ENCODE results near the gene RBPMS2.

The RBPMS2 gene

DNA sequence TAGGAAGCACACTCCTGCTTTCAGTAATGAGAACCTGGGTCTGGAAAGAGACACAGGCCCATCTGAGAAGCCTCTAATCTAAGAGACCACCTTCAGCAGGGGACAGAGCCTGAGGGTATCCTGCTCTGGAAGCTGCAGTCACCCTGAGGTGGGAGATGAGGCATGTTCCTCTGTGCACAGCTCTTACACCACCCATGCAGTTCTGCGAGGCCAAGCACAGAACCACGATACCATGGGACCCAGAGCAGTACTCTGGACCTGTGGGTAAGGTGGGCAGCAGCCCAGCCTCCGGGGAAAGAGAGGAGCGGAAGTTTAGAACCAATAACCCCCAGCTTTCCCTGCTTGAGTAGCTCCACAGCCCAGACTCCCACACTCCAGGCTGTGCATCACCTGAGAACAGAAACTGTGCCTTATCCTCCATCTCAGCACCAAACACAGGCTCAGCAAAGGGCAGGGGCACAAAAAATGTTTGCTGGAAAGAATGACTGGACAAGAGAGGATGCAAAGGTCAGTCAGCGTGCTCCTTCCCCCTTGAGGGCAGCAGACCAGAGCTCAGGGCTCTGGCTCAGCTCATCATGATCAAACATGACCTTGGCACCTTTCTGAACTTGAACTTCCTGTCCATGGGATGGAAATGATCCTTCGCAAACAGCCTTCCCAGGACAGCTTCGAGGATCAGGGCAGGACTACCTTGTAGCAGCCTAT is 43.1 kb downstream of the RBPMS2 start:
- FAIRE-seq (peak; percentile 62), DNase-seq (ENCODE audit: insufficient read length, low spot score) (no peak)

DNA sequence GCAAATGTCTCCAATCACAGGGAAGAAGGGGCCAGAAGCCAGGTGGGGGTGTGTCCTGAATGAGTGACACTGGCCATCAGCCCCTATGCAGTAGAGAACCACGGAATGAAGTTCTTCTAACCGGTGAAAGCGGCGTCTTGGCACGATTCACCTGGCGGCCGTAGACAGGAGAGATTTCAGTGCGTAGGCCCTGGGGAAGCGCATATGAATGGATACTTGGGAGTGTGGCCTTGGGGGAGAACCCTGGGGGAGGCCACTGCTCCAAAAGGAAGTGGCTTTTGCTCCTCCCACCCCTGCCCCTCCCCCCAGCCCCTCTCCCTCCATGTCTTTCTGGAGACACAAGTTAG is 43.6 kb downstream of the RBPMS2 start:
- DNase-seq (ENCODE audit: insufficient read length, low spot score) (no peak), FAIRE-seq (no peak)

DNA sequence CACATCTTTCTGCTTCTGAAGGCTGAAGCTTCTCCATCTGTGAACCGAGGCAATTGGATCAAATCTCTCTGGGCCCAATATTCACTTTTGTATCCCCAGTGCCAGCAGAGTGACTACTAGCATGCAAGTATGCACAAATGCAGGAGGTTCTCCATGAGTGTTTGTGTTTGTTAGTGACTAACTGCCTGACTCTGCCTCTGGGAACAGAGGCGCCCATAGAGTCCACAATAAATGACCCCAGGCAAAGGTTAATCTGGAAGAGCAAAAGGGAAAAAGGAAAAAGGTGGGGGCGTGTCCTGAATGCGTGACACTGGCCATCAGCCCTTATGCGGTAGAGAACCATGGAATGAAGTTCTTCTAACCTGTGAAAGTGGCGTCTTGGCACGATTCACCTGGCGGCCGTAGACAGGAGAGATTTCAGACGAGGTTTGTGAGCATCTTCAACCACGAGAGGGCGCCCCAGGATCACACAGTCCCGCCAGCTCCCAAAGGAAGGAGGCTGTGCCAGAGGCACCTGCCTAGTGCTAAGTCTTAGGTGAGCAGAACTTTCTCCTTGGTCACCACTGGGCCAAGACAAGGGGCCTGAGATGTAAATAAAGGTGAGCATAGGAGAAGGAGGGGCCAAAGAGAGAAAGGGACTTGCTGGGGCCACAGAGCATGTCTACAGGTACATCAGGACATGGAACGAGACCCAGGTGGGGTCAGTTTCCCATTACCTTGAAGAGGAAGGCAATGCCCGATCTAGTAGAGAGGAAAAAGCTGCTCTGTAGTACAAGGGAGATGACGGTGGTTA is 44.2 kb downstream of the RBPMS2 start:
- DNase-seq (ENCODE audit: insufficient read length, low spot score) (peak; percentile 74), FAIRE-seq (peak; percentile 87)

GRCh38 chr15:64730151-64730550 is 45.2 kb downstream of the RBPMS2 start:
- DNase-seq (ENCODE audit: insufficient read length, low spot score) (no peak), FAIRE-seq (no peak)

DNA sequence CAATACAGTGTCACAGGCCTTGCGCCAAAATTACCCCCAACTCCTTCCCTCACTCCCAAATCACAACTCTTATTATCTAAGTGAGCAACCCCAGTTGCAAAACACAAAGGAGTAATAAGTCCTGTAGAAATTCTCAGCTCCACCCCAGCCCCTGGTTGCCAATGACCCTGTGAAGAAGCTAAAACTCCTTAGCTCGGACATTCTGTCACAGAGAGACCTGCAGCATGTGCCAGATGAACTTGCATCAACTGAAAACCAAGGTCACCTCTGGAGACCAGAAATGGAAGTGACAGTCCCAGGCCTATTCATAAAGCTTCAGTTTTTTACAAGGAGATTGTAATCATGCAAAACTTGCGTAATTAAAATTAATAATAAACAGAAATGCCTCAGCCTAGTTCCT is 55.2 kb downstream of the RBPMS2 start:
- no peak for DNase-seq (ENCODE audit: insufficient read length, low spot score)
- FAIRE-seq = no peak

DNA sequence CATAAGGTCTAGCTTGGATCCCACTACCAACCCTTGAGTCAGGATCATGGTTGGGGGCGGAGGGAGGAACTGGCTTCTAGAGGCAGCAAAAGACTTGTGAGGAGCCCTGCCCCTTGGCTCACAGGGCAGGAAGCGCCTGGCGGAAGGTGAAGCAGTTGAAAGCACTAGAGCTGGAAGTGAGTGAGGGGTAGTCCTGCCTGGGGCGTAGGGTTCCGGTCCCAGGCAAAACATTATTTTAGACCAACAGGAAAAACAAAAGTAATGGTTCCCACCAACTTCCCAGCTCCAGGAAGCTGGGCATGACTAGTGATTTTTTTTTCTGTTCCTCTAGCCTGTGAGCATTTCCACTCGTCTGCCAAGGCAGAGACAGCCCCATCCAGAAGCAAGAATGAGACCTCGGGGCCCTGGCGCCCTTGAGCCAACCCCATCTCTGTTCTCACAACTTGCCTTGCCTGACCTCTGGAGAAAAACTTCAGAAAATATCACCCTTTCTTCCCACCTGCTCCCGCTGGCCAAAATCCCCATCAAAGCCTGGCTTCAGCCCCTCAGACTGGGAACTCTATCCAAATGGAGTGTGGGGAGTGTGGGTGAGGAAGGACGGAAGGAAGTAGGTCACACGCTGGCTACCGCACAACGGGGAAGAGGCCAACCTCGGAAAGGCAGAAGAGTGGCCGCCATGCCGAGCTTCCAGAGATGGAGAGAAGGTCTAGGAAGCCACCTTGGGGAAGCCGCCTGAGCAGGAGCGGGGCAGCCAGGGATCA is 57.5 kb downstream of the RBPMS2 start:
- DNase-seq (ENCODE audit: insufficient read length, low spot score) (no peak), FAIRE-seq (no peak)

DNA sequence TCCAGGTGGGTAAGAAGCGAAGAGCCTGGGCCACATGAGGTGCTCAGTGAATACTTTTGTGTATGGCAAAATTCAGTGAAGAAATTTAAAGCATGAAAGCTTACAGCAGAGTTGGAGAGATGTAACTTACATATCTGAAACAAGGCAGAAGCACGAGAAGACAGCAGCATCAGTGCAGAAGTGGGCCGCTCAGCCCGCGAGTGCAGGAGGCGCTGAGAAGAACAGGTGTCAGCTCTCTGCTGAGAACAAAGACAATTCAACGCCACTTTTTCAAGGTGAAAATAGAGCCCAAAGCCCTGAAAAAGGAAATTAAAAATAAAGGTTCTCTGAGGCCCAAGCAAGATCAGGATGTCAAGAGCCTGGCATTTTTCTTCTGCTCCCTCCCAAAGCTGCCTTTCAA is 58.3 kb downstream of the RBPMS2 start:
- DNase-seq (ENCODE audit: insufficient read length, low spot score) (no peak), FAIRE-seq (no peak)

DNA sequence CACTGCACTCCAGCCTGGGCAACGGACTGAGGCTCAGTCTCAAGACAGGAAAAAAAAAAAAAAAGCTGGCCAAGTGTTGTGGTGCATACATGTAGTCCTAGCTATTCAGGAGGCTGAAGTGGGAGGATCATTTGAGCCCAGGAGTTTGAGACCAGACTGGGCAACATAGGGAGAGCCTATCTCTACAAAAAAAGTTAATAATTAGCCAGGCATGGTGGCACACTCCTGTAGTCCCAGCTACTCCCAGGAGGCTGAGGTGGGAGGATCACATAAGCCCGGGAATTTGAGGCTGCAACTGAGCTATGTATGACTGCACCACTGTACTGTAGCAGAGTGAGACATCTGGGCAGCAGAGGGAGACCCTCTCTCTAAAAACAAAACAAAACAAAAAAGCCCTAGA is 58.9 kb downstream of the RBPMS2 start:
- FAIRE-seq (no peak), DNase-seq (ENCODE audit: insufficient read length, low spot score) (no peak)

DNA sequence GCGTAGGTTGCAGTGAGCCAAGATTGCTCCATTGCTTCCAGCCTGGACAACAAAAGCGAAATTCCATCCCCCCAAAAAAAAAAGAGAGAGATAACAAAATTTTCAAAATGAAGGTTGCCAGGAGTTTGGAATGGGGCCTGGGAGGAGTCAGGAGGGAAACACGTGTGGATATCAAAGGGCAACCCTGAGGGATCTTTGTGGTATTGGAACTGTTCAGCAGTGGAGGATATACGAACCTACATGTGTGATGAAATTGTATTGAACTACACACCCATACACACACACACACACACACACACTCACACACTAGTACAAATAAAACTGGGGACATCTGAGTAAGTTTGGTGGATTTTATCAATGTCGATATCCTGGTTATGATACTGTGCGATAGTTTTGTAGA is 61.8 kb downstream of the RBPMS2 start:
- FAIRE-seq = no peak
- DNase-seq (ENCODE audit: insufficient read length, low spot score) = no peak

DNA sequence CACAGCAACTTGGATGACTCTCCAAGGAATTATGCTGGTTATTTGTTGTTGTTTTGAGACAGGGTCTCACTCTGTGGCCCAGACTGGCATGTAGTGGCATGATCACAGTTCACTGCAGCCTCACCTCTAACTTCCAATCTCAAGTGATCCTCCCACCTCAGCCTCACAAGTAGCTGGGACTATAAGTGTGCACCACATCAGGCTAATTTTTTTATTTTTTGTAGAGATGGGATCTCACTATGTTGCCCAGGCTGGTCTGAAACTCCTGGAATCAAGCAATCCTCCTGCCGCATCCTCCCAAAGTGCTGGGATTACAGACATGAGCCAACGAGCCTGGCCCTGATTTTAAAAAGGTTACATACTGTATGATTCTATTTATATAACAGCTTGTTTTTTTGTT is 63.0 kb downstream of the RBPMS2 start:
- no peak for DNase-seq (ENCODE audit: insufficient read length, low spot score)
- no peak for FAIRE-seq

DNA sequence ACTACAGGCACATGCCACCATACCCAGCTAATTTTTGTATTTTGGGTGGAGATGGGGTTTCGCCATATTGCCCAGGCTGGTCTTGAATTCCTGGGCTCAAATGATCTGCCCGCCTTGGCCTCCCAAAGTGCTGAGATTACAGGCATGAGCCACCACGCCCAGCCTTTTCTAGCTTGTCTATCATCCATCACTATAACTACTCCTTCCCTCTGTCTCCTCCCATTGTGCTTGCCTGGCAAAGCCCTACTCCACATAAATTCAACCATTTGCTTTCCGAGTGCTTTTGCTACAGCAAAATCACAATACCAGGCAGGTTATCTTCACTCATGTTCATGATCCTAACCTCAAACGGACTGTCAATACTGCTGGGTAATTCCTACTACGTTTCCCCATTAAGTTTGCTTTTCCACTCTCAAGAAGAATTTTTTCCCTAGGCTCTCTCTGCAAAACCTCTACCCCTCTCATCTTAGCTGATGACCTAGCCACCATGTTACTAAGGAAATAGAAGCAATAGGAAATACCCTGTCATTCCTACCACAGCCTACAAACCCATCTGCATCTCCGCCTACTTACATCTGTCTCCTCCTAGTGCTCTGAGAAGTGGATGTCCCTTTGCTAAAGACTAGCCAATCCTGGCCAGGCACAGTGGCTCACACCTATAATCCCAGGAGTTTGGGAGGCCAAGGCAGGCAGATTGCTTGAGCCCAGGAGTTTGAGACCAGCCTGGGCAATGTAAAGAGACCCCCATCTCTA is 64.5 kb downstream of the RBPMS2 start:
- FAIRE-seq (no peak), DNase-seq (ENCODE audit: insufficient read length, low spot score) (no peak)

DNA sequence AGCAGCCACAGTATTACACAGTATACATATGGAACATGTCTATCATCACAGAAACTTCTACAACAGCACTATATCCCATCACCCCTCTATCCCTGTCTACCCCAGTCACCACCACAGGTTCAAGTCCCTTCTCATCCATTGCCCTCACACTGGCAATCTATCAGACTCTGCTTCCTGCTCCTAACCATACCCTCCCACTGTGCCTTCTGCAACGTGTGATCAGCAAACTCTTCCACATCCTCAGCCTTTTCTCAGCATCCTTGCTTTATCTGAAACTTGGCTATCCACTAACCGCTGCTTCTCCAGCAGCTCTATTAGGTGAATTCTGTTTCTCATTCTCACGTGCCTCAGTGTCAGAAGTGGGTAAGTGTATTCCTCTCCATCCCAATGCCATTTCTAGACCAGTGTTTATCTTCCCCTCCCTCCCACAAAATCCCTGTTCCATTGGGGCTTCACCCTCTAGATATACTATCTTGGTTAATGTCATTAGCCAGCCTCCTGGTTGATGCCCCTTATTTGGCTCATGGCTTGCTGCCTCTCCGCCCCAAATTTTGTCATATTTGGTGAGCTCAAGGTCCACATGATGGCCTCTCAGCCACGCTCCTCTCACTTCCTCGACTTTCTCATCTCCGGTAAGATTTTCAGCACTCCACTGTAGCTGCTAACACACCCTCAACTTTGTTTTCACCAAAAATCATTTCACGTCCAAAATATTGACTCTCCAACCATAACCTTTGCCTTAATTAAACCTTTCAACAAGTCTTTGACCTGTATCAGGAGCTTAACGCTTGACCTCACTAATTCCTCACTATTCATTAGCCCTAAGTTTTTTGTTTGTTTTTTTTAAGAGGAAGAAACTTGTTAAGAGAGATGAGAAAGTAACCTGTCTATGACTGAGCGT is 69.1 kb downstream of the RBPMS2 start:
- DNase-seq (ENCODE audit: insufficient read length, low spot score) (no peak), FAIRE-seq (no peak)

GRCh38 chr15:64705006-64705405 is 70.4 kb downstream of the RBPMS2 start:
- DNase-seq (ENCODE audit: insufficient read length, low spot score) (no peak), FAIRE-seq (no peak)

DNA sequence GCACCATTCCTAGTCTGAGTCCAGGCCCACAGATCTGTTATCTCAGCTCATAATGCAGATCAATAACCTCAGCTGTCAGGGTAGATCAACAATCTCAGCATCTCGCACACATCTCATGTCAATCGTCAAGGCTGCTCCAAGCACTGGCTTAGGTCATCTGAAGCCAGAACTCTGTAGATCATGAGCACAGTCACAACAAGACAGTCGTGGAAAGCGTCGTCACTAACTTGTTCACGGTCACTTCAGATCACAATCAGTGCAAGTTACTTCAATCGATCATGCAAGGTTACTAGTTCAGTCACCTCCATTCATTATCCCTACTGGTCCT is 71.8 kb downstream of the RBPMS2 start:
- DNase-seq (ENCODE audit: insufficient read length, low spot score) (no peak), FAIRE-seq (no peak)

DNA sequence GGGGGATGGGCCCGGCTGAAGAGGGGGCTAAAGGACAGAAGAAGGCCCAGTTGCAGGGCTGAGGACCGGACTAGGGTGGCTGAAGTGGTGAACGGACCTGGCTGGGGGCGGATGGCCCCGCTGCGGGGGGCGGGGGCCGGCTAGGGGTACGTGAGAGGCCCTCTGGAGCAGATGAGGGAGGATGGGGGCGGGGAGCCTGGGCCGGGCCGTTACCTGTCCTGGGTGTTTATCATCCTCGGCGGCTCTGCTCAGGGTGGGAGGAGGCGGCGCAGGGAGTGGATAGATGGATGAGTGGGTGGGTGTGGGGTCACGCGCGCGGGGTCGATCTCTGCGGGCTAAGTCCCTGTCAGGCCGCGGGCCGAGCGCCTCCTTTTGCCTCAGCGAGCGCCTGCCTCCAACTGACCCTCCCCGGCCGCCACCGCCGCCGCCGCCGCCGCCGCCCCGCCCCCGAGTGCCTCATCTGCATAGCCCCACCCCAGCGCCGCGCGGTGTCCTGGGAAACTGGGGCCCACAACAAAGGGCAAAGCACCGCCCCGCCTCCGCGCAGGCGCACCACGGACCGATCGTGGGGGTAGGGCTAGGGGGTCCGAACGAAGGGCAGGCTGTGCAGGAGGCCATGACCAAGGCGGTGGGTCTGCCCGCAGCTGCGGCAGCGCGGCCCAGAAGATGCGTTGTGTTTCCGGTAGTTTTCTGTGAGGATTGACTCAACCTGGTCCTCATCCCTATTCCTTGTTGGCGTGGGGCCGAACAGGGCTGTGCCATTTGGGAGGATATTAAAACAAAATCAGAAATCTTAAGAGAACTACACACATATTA is 72.4 kb downstream of the RBPMS2 start:
- FAIRE-seq (peak; percentile 85), DNase-seq (ENCODE audit: insufficient read length, low spot score) (peak; percentile 95)

DNA sequence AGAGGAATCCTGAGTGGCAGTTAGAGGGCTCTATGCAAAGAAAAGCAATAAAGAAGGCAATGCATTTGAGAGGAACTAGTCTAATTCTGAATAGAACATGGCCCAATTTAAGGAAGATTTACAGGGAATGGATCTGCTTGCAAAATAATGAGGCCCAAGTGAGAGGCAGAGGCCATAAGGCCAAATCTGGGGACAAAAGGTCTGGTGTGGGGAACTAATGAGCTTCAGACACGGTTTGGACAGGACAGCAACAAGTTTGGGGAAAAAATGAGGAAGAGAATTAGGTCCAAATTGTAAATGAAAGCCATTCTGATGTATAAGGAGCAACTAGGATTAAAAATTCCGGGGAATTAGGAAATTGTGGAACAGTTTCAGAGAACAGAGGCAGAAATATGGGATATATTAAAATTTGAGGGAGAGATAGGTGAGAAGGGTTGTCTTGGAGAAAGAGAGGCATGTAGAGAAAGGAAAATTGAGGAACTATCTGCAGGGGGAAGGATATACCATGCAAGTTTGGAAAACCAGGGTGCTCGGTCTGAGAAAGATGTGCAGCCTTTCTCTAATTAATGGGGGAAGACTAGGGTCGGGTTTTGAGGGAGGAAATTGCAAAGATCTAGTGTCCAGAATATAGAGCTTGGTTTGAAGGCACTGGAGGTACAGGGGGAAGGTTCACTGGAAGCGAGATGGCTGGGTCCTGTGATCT is 73.8 kb downstream of the RBPMS2 start:
- FAIRE-seq = no peak
- DNase-seq (ENCODE audit: insufficient read length, low spot score) = no peak

DNA sequence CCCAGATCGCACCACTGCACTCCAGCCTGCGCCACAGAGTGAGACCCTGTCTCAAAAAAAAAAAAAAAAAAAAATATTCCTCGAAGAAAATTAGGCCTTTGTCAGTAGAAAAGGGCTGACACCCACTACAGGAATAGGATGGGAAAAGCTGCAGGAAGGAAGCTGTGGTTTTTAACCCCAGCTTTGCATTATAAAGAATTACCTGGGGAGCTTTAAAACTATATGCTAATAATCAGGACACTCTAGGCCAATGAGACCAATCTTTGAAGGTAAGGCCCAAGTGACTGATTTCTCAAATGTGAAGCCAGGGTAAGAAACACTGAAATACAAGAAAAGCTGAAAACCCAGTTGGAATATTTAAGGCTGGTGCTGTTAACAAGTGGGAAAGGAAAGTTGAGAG is 74.3 kb downstream of the RBPMS2 start:
- no peak for DNase-seq (ENCODE audit: insufficient read length, low spot score)
- no peak for FAIRE-seq

DNA sequence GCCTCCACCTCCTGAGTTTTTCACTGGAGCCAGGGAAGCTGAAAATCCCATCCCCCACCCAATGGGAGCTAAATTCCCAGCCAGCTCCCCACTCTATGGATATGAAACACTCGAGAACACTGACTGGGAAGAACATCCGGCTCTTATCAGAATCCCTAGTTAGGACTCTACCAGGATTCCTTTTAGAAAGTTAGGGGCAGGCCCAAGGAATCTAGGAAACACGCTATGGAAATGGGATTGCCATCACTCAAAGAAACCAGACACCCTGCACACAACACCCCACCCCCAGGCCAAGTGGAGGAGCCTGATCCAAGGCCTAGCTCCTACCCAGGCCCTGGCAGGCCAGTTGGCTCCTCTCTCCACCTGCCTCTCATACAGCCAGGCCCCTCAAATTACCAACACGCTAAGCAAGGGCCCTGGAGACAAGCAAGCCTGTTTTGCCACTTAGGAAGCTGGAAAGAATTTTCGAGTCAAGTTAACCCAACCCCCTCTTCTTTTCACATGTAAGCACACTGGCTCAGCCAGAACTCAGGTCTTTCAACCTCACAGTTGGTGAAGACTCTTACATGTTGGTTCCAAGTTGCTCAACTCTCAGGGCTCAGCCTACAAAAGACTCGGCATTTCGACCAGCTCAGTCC is 75.5 kb downstream of the RBPMS2 start:
- no peak for FAIRE-seq
- DNase-seq (ENCODE audit: insufficient read length, low spot score) = no peak

All from GM19239 (cell line).